Measurements from ENCODE around the gene RAB11FIP2. TPM values are rescaled to one million over a fixed set of nuclear protein-coding genes. Genes with fewer than 3 reads are reported as not detected.

The RAB11FIP2 gene
- total RNA-seq, 2 donors from 2014 or later, result 17.1 to 22.1 TPM

- no peaks in the 10 kb centered on the region for H3K36me3 ChIP-seq (replicated peaks in 1 of 2; ENCODE audit: insufficient read depth in 1 of 2, low read depth in 2 of 2)
- no peak for ATAC-seq
- no peak for TF ChIP-seq CTCF (IDR thresholded peaks at IDR 0.05)
- DNase-seq, result no peak
- intact Hi-C loops (cut with DNase I), result no loop called here
- H3K4me3 ChIP-seq, result no peak overlapping the region
- no peaks in the 10 kb centered on the region for H3K27me3 ChIP-seq
- H3K9me3 ChIP-seq, result no peaks in the 10 kb centered on the region
- H3K27ac ChIP-seq, result no peak overlapping the region
- no peaks in the 10 kb centered on the region for H3K4me1 ChIP-seq
- 98 to 100% methylated on average over 1 of the region's 1 CpG for WGBS, 2 donors
Observed at GRCh38 chr10:117997673-117998072, 49.1 kb downstream of the RAB11FIP2 start.

- no peaks in the 10 kb centered on the region for H3K9me3 ChIP-seq
- no peak overlapping the region for H3K27ac ChIP-seq
- ATAC-seq (no peak), DNase-seq (no peak)
- no peak overlapping the region for H3K4me3 ChIP-seq
- H3K27me3 ChIP-seq, result no peaks in the 10 kb centered on the region
- TF ChIP-seq POLR2A (IDR thresholded peaks at IDR 0.05), result no peak
- no peak for TF ChIP-seq CTCF (IDR thresholded peaks at IDR 0.05)
- no peaks in the 10 kb centered on the region for H3K4me1 ChIP-seq
- 94 to 97% methylated on average over 1 of the region's 1 CpG for WGBS, 2 donors
- intact Hi-C loops (cut with DNase I), result no loop called here
- no peaks in the 10 kb centered on the region for H3K36me3 ChIP-seq (replicated peaks in 1 of 2; ENCODE audit: insufficient read depth in 1 of 2, low read depth in 2 of 2)
Observed at GRCh38 chr10:117996709-117997108, 50.0 kb downstream of the RAB11FIP2 start.

- Histone ChIP-seq H3K27me3 (no peaks in the 10 kb centered on the region), H3K4me3 (no peak overlapping the region), H3K4me1 (no peaks in the 10 kb centered on the region), H3K9me3 (no peaks in the 10 kb centered on the region), H3K36me3 (replicated peaks in 1 of 2; ENCODE audit: insufficient read depth in 1 of 2, low read depth in 2 of 2) (no peaks in the 10 kb centered on the region), H3K27ac (no peak overlapping the region)
- 92 to 93% methylated on average over 2 of the region's 2 CpGs for WGBS, 2 donors
- ATAC-seq (no peak), DNase-seq (no peak)
- TF ChIP-seq POLR2A (IDR thresholded peaks at IDR 0.05), result no peak
- TF ChIP-seq CTCF (IDR thresholded peaks at IDR 0.05), result no peak
- intact Hi-C loops (cut with DNase I), result no loop called here
Observed at GRCh38 chr10:117994771-117995170, 52.0 kb downstream of the RAB11FIP2 start.

- WGBS, 2 donors, result 89 to 97% methylated on average over 4 of the region's 4 CpGs
- intact Hi-C loops (cut with DNase I), result no loop called here
- no peaks in the 10 kb centered on the region for H3K9me3 ChIP-seq
- no peaks in the 10 kb centered on the region for H3K36me3 ChIP-seq (replicated peaks in 1 of 2; ENCODE audit: insufficient read depth in 1 of 2, low read depth in 2 of 2)
- ATAC-seq, result no peak
- no peaks in the 10 kb centered on the region for H3K4me1 ChIP-seq
- H3K27ac ChIP-seq, result no peak overlapping the region
- DNase-seq, result no peak
- H3K4me3 ChIP-seq, result no peak overlapping the region
- no peaks in the 10 kb centered on the region for H3K27me3 ChIP-seq
- no peak for TF ChIP-seq POLR2A (IDR thresholded peaks at IDR 0.05)
- no peak for TF ChIP-seq CTCF (IDR thresholded peaks at IDR 0.05)
Observed at GRCh38 chr10:117993166-117993565, 53.6 kb downstream of the RAB11FIP2 start.

GRCh38 chr10:117991701-117992100 is 55.0 kb downstream of the RAB11FIP2 start:
- H3K27ac ChIP-seq, result no peak overlapping the region
- H3K4me1 ChIP-seq, result no peaks in the 10 kb centered on the region
- WGBS, 2 donors, result 91 to 94% methylated on average over 8 of the region's 8 CpGs
- no peaks in the 10 kb centered on the region for H3K36me3 ChIP-seq (replicated peaks in 1 of 2; ENCODE audit: insufficient read depth in 1 of 2, low read depth in 2 of 2)
- DNase-seq (no peak), ATAC-seq (no peak)
- H3K9me3 ChIP-seq, result no peaks in the 10 kb centered on the region
- no peak overlapping the region for H3K4me3 ChIP-seq
- TF ChIP-seq CTCF (IDR thresholded peaks at IDR 0.05) (no peak), POLR2A (IDR thresholded peaks at IDR 0.05) (no peak)
- no peaks in the 10 kb centered on the region for H3K27me3 ChIP-seq
- intact Hi-C loops (cut with DNase I), result no loop called here

Measured in body of pancreas (tissue), 4 donors.